Activated CD4-positive, alpha-beta T cell treated with anti-CD3 and anti-CD28 coated beads, Interleukin-2, Interleukin-4, amounts not matched to agents 100 ng/mL and 50 ng/mL, durations not matched to agents 16 hours and 8 hours (primary cell): ENCODE results near the gene SPATA9.

Experiments used
- DNase-seq: peaks from one replicate; pipeline ENCODE4 v3.0.0-alpha.2; 2020; ENCODE audit warnings: low spot score

The SPATA9 gene

DNA sequence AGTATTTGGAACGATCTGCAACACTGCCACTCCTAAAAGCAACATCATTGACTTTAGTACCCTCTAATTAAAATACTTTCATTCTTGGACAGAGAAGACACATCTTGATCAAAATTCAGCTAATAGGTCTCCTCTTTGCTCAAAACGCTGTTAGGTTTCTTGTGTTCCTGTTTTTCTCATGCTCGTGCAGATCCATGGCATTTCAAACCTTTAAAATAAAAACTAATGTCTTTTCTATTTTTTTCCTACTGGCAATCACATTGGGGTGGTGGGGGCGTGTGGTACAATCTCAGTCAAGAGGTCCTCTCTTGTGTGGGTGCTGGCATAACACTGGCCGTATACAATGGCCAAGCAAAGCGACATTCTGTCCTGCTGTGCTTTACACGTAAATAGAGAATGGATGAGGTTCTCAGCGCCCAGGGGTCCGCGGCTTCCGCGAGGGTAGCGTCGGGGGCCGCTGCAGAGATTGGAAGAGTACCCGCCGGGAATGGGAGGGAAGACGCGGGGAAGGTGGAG, 63.2 kb downstream of the SPATA9 start:
- DNase-seq: no peak

- no peak for DNase-seq
These were observed 63.7 kb downstream of the SPATA9 start for GRCh38 chr5:95619096-95619495.

- no peak for DNase-seq
These were observed 65.7 kb downstream of the SPATA9 start for GRCh38 chr5:95617057-95617456.

GRCh38 chr5:95615164-95615467, 67.7 kb downstream of the SPATA9 start:
- DNase-seq: peak; percentile 41

DNA sequence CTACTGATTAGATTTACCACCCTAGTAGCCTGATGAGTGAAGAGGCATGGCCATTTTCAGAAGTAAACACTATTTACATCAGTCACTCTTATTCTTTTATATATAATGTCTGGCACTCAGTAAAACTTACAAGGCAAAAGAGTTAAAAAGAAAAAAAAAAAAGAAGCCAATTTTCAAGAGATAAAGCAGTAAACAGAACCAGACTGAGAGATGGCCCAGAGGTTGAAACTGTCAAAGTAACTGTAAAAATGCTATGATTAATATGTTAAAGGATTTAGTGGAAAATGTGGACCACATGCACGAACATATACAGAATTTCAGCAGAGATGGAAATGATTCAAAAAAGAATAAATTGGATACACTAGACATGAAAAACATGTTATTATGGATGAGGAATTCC, 69.3 kb downstream of the SPATA9 start:
- no peak for DNase-seq

DNA sequence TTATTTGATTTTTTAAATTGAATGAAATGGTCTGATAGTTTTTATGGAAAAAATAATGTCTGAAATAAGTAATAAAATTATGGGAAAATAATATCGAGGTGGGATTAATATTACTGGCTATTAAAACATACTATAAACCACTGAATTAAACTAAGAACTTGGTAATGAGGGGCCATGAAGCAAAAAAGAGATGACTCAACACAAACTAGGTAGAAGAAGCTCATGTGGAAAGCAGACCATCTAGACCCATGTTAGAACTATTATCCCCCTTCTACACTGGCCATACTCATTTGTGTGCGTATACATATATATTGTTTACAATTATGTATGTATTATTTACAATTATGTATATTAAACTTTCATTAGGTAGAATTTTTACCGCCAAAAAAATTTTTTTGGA, 71.4 kb downstream of the SPATA9 start:
- no peak for DNase-seq

- no peak for DNase-seq
These were observed 72.2 kb downstream of the SPATA9 start for GRCh38 chr5:95610546-95610945.

DNA sequence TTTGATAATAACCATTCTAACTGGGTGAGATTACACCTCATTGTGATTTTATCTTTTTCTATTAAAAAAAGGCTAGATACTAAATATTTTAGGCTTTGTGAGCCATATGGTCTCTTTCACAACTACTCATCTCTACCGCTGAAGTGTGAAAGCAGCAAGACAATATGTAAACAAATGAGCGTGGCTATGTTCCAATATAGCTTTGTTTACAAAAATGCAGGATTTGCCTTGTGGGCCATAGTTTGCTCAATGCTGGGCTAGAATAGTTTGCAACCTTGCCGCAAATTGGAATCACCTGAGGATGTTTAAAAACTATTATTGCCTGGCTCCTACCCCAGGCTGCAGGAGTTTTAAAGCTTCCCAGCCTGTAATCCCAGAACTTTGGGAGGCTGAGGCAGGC, 73.1 kb downstream of the SPATA9 start:
- DNase-seq: no peak
